HepG2 (cell line): ENCODE measurements around the gene CHDH. TPM values are rescaled to one million over a fixed set of nuclear protein-coding genes. Genes with fewer than 3 reads are reported as not detected.

ENCODE experiments used
- ATF4 ChIP-seq, 2 experiments: fragments of 450-650 bp in 1 of 2; sonication (generic) in 1 of 2; formaldehyde crosslinking; IDR thresholded peaks; 2 replicates each; pipeline versions ENCODE4 v1.5.0 to v1.8.0; 2020 to 2022; ENCODE audit warnings: mild to moderate bottlenecking in 1 of 2, missing genetic modification reagents in 1 of 2
- CEBPG ChIP-seq: IDR thresholded peaks from 2 replicates; pipeline ENCODE4 v1.6.1; 2016
- EEA1 ChIP-seq: sonication (generic); formaldehyde crosslinking; IDR thresholded peaks from 2 replicates; pipeline ENCODE4 v1.5.1; 2020; ENCODE audit warnings: mild to moderate bottlenecking, missing genetic modification reagents, borderline replicate concordance
- GABPB1 ChIP-seq: IDR thresholded peaks from 2 replicates; pipeline ENCODE4 v1.6.1; 2016; ENCODE audit warnings: mild to moderate bottlenecking, missing genetic modification reagents, moderate library complexity, missing compliant biosample characterization
- HNRNPUL1 ChIP-seq: fragments of 200-400 bp; formaldehyde crosslinking; IDR thresholded peaks from 2 replicates; pipeline ENCODE4 v1.6.1; 2017; ENCODE audit warnings: low read depth, mild to moderate bottlenecking, low read length, moderate library complexity
- NFE2L2 ChIP-seq: fragments of 150-350 bp; IDR thresholded peaks from 2 replicates; pipeline ENCODE4 v1.6.1; 2014; ENCODE audit warnings: low read length
- SMC3 ChIP-seq: IDR thresholded peaks from 2 replicates; pipeline ENCODE4 v1.6.1; 2011; ENCODE audit warnings: low read length, improper control_type of control experiment
- ZFP62 ChIP-seq: sonication (generic); formaldehyde crosslinking; IDR thresholded peaks from 2 replicates; pipeline ENCODE4 v1.4.0; 2020; ENCODE audit warnings: missing genetic modification reagents
- ZNF350 ChIP-seq: sonication (generic); formaldehyde crosslinking; IDR thresholded peaks from 2 replicates; pipeline ENCODE4 v1.4.0; 2020; ENCODE audit warnings: mild to moderate bottlenecking, low read depth, missing genetic modification reagents, borderline replicate concordance
- polyA plus RNA-seq, 8 experiments: library from polyadenylated mRNA; depleted of rRNA in 3 of 8; stranded (reverse) in 7 of 8; unstranded in 1 of 8; fragments of >200 nt; fragmentation: Illumina TruSeq in 4 of 8; extraction: Trizol in 4 of 8; gene quantifications; 2 replicates each; pipeline versions ENCODE4 v1.2.1 to v1.2.3, GENCODE V29; 2011 to 2016; ENCODE audit warnings: low read depth in 4 of 8, missing spikeins in 1 of 8, mixed read lengths in 1 of 8; ENCODE audit not compliant: insufficient read depth in 1 of 8
- total RNA-seq, 5 experiments: library from RNA; depleted of rRNA; stranded (reverse); fragments of >200 nt; fragmentation: Illumina TruSeq; extraction: Trizol; gene quantifications; 2 replicates each; pipeline ENCODE4 v1.2.3, GENCODE V29; 2016; ENCODE audit warnings: low read depth in 1 of 5
- TF ChIP-seq, protein P1 (sequence below): sonication (generic); formaldehyde crosslinking; conservative IDR thresholded peaks from 2 replicates; pipeline ENCODE4 v1.8.0; 2022; ENCODE audit warnings: missing genetic modification reagents
- TF ChIP-seq, protein P2 (sequence below): sonication (generic); formaldehyde crosslinking; conservative IDR thresholded peaks from 2 replicates; pipeline ENCODE4 v1.8.0; 2022; ENCODE audit warnings: mild to moderate bottlenecking, moderate library complexity, missing genetic modification reagents
- TF ChIP-seq, protein P3 (sequence below): sonication (generic); formaldehyde crosslinking; IDR thresholded peaks from 2 replicates; pipeline ENCODE4 v1.5.1; 2020; ENCODE audit warnings: mild to moderate bottlenecking, missing genetic modification reagents, moderate library complexity
- TF ChIP-seq, protein P4 (sequence below): IDR thresholded peaks from 2 replicates; pipeline ENCODE4 v1.6.1; 2012; ENCODE audit warnings: low read depth, low read length, improper control_type of control experiment
- TF ChIP-seq, protein P5 (sequence below): sonication (generic); formaldehyde crosslinking; conservative IDR thresholded peaks from 2 replicates; pipeline ENCODE4 v1.4.0; 2020; ENCODE audit warnings: missing genetic modification reagents
- TF ChIP-seq, protein P6 (sequence below): sonication (generic); formaldehyde crosslinking; IDR thresholded peaks from 2 replicates; pipeline ENCODE4 v1.5.1; 2020; ENCODE audit warnings: missing genetic modification reagents, mild to moderate bottlenecking, borderline replicate concordance

CHDH gene
- total and polyA plus RNA-seq, 2 of the 13 experiments (the other 11 are each of a cell fraction or from before 2014, with no cell fraction given): 28.1 to 48.9 TPM

- peak in 1 of 2 experiments; percentile 67; a peak in 2 of 4 replicates for TF ChIP-seq ATF4 (CRISPR knock-in tag; IDR thresholded peaks at IDR 0.05)
- TF ChIP-seq HNRNPUL1: no peak; the same call in 1 of the 2 replicates
- no peak for TF ChIP-seq EEA1 (CRISPR knock-in tag)
- TF ChIP-seq ZNF350 (CRISPR knock-in tag): peak; percentile 80; the same call in 1 of the 2 replicates
- no peak for TF ChIP-seq SMC3
- TF ChIP-seq ZFP62 (CRISPR knock-in tag): no peak
- TF ChIP-seq, protein P1, sequence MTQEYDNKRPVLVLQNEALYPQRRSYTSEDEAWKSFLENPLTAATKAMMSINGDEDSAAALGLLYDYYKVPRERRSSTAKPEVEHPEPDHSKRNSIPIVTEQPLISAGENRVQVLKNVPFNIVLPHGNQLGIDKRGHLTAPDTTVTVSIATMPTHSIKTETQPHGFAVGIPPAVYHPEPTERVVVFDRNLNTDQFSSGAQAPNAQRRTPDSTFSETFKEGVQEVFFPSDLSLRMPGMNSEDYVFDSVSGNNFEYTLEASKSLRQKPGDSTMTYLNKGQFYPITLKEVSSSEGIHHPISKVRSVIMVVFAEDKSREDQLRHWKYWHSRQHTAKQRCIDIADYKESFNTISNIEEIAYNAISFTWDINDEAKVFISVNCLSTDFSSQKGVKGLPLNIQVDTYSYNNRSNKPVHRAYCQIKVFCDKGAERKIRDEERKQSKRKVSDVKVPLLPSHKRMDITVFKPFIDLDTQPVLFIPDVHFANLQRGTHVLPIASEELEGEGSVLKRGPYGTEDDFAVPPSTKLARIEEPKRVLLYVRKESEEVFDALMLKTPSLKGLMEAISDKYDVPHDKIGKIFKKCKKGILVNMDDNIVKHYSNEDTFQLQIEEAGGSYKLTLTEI (CRISPR knock-in tag): no peak
- TF ChIP-seq GABPB1 (CRISPR knock-in tag): peak; percentile 92
- TF ChIP-seq, protein P2, sequence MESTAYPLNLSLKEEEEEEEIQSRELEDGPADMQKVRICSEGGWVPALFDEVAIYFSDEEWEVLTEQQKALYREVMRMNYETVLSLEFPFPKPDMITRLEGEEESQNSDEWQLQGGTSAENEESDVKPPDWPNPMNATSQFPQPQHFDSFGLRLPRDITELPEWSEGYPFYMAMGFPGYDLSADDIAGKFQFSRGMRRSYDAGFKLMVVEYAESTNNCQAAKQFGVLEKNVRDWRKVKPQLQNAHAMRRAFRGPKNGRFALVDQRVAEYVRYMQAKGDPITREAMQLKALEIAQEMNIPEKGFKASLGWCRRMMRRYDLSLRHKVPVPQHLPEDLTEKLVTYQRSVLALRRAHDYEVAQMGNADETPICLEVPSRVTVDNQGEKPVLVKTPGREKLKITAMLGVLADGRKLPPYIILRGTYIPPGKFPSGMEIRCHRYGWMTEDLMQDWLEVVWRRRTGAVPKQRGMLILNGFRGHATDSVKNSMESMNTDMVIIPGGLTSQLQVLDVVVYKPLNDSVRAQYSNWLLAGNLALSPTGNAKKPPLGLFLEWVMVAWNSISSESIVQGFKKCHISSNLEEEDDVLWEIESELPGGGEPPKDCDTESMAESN (CRISPR knock-in tag): peak; percentile 92
- TF ChIP-seq CEBPG (CRISPR knock-in tag): no peak
- TF ChIP-seq, protein P3, sequence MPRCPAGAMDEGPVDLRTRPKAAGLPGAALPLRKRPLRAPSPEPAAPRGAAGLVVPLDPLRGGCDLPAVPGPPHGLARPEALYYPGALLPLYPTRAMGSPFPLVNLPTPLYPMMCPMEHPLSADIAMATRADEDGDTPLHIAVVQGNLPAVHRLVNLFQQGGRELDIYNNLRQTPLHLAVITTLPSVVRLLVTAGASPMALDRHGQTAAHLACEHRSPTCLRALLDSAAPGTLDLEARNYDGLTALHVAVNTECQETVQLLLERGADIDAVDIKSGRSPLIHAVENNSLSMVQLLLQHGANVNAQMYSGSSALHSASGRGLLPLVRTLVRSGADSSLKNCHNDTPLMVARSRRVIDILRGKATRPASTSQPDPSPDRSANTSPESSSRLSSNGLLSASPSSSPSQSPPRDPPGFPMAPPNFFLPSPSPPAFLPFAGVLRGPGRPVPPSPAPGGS (CRISPR knock-in tag): no peak
- TF ChIP-seq, protein P4, sequence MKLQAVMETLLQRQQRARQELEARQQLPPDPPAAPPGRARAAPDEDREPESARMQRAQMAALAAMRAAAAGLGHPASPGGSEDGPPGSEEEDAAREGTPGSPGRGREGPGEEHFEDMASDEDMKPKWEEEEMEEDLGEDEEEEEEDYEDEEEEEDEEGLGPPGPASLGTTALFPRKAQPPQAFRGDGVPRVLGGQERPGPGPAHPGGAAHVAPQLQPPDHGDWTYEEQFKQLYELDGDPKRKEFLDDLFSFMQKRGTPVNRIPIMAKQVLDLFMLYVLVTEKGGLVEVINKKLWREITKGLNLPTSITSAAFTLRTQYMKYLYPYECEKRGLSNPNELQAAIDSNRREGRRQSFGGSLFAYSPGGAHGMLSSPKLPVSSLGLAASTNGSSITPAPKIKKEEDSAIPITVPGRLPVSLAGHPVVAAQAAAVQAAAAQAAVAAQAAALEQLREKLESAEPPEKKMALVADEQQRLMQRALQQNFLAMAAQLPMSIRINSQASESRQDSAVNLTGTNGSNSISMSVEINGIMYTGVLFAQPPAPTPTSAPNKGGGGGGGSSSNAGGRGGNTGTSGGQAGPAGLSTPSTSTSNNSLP: no peak
- TF ChIP-seq NFE2L2: no peak
- TF ChIP-seq, protein P5, sequence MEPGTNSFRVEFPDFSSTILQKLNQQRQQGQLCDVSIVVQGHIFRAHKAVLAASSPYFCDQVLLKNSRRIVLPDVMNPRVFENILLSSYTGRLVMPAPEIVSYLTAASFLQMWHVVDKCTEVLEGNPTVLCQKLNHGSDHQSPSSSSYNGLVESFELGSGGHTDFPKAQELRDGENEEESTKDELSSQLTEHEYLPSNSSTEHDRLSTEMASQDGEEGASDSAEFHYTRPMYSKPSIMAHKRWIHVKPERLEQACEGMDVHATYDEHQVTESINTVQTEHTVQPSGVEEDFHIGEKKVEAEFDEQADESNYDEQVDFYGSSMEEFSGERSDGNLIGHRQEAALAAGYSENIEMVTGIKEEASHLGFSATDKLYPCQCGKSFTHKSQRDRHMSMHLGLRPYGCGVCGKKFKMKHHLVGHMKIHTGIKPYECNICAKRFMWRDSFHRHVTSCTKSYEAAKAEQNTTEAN: no peak; the same call in 1 of the 2 replicates
- TF ChIP-seq, protein P6, sequence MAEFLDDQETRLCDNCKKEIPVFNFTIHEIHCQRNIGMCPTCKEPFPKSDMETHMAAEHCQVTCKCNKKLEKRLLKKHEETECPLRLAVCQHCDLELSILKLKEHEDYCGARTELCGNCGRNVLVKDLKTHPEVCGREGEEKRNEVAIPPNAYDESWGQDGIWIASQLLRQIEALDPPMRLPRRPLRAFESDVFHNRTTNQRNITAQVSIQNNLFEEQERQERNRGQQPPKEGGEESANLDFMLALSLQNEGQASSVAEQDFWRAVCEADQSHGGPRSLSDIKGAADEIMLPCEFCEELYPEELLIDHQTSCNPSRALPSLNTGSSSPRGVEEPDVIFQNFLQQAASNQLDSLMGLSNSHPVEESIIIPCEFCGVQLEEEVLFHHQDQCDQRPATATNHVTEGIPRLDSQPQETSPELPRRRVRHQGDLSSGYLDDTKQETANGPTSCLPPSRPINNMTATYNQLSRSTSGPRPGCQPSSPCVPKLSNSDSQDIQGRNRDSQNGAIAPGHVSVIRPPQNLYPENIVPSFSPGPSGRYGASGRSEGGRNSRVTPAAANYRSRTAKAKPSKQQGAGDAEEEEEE (CRISPR knock-in tag): no peak; the same call in 1 of the 2 replicates
Measured at GRCh38 chr3:53881691-53882593, 35.7 kb upstream of the CHDH start, which contains the start of gene ACTR8 (continued).
